Kidney epithelial cell (primary cell): ENCODE results near the gene GFM1. TPM values are rescaled to one million over a fixed set of nuclear protein-coding genes. Genes with fewer than 3 reads are reported as not detected.

Experiments used
- DNase-seq: peaks from one replicate; pipeline ENCODE4 v3.0.0-alpha.2; 2010; ENCODE audit warnings: low read depth
- H3K27me3 ChIP-seq: 2 replicates; pipeline ENCODE4 v1.6.0; 2011; ENCODE audit warnings: low read length; ENCODE audit not compliant: control insufficient read depth, insufficient read depth
- H3K36me3 ChIP-seq: 2 replicates; pipeline ENCODE4 v1.5.1; 2011; ENCODE audit warnings: low read length; ENCODE audit not compliant: control insufficient read depth, insufficient read depth
- H3K4me3 ChIP-seq: 2 replicates; pipeline ENCODE4 v1.5.1; 2011; ENCODE audit warnings: low read depth, mild to moderate bottlenecking, control low read depth, low read length
- total RNA-seq: library from RNA; depleted of rRNA; stranded (reverse); fragments of >200 nt; gene quantifications from 2 replicates; pipeline ENCODE4 v1.2.3, GENCODE V29; 2015
- TF ChIP-seq, protein P1 (sequence below): IDR thresholded peaks from 2 replicates; pipeline ENCODE4 v1.5.1; 2011; ENCODE audit warnings: mild to moderate bottlenecking, moderate library complexity, low read length, control low read depth, inconsistent platforms; ENCODE audit not compliant: insufficient read depth, poor library complexity, severe bottlenecking

Gene GFM1
- total RNA-seq, 1 donor from 2014 or later: 55.0 TPM

- TF ChIP-seq, protein P1, sequence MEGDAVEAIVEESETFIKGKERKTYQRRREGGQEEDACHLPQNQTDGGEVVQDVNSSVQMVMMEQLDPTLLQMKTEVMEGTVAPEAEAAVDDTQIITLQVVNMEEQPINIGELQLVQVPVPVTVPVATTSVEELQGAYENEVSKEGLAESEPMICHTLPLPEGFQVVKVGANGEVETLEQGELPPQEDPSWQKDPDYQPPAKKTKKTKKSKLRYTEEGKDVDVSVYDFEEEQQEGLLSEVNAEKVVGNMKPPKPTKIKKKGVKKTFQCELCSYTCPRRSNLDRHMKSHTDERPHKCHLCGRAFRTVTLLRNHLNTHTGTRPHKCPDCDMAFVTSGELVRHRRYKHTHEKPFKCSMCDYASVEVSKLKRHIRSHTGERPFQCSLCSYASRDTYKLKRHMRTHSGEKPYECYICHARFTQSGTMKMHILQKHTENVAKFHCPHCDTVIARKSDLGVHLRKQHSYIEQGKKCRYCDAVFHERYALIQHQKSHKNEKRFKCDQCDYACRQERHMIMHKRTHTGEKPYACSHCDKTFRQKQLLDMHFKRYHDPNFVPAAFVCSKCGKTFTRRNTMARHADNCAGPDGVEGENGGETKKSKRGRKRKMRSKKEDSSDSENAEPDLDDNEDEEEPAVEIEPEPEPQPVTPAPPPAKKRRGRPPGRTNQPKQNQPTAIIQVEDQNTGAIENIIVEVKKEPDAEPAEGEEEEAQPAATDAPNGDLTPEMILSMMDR: no peak
- Histone ChIP-seq H3K36me3 (no peaks in the 10 kb centered on the region), H3K27me3 (no peaks in the 10 kb centered on the region), H3K4me3 (no peak overlapping the region)
- no peak for DNase-seq
Observed at GRCh38 chr3:158640646-158641045, 3.7 kb upstream of the GFM1 start.

DNA sequence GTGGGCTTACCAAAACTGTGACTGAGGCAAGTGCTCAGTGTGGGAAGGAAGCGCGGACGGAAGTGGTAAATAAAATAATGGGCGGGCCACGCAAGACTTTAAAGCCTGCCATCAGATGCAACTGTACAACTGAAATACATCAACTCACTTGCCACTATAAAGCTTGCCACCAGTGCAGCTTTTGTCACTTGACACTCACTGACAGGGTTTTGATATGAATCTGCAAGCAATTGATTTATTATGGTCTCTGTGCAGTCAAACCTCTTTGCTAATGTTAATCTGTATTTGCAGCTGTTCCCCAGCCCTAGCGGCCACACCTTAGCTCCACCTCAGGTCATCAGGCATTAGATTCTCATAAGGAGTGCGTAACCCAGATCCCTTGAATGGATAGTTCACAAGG, 2.3 kb upstream of the GFM1 start:
- no peak for DNase-seq
- Histone ChIP-seq H3K4me3 (no peak overlapping the region), H3K36me3 (no peaks in the 10 kb centered on the region), H3K27me3 (no peaks in the 10 kb centered on the region)
- TF ChIP-seq, protein P1: no peak

DNA sequence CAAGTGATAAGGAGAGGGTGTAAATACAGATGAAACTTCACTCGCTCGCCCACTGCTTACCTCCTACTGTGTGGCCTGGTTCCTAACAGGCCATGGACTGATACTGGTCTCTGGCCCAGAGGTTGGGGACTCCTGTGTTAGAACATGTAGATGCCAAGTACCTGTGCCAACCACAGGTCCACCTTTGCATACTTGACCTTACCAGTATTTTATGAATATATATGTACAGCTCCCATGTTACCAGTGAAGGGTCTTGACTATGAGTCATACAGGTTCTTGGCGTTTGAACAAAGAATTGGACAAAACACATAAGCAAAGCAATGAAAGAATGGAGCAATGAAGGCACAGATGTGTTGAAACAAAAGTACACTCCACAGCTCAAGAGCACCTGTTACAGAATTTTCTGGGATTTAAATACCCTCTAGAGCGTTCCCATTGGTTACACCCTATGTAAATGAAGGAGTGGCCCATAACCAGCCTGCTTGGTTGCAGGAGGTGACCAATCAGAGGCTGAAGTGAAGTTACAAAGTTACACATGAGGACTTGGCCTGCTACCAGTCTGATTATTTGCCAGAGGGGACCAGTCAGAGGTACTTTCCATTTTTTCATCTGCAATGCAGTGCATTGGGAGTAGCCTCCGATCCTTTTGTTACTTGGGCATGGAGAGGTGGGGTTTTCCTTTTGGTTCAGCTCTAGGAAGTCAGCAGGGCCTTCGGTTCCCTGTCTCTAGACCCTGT, 1.7 kb upstream of the GFM1 start:
- Histone ChIP-seq H3K4me3 (no peak overlapping the region), H3K36me3 (no peaks in the 10 kb centered on the region), H3K27me3 (no peaks in the 10 kb centered on the region)
- TF ChIP-seq, protein P1: no peak
- DNase-seq: no peak

DNA sequence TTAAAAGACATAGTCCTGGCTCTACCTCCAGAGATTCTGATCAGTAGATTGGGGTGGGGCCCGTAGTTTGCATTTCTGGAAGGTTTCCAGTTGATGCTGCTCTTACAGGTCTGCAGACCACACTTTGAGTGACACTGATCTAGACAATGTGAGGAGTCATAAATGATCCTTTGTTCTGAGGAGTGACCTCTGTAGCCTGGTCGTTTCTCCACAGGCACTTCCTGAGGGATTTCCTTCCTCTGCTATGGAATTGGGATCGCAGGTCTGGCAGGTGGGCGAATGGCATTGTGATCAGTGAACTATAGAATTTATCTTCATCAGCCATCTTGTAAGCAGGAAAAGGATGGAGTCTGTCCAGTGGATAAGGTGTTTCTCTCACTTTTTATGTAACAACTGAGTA, 5.5 kb downstream of the GFM1 start:
- Histone ChIP-seq H3K36me3 (no peaks in the 10 kb centered on the region), H3K27me3 (no peaks in the 10 kb centered on the region), H3K4me3 (no peak overlapping the region)
- no peak for DNase-seq
- TF ChIP-seq, protein P1: no peak

DNA sequence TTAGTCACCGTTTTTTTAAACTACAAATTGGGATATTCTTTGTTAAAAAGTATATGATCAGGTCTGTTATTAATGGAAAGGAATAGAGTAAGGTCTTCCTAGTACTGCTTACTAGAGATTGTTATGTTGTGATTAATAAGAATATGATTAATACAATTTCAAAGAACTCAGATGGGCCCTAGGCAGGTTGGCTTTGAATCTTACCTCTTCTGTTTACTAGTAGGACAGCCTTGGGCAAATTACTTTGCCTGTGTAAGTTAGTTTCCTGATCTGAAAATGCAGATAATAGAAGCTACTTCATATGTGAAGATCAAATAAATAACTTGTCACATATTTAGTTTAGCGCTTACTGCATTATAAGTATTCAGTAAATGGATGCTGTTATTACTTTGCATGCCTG, 6.9 kb downstream of the GFM1 start:
- no peaks in the 10 kb centered on the region for H3K27me3 ChIP-seq
- no peaks in the 10 kb centered on the region for H3K36me3 ChIP-seq

GRCh38 chr3:158652463-158652862, 8.1 kb downstream of the GFM1 start:
- H3K36me3 ChIP-seq: no peaks in the 10 kb centered on the region
- no peak for DNase-seq
- no peaks in the 10 kb centered on the region for H3K27me3 ChIP-seq
- H3K4me3 ChIP-seq: no peak overlapping the region
- TF ChIP-seq, protein P1: no peak

More for the DNA sequence above, 6.9 kb downstream of the GFM1 start:
- no peak for DNase-seq
- TF ChIP-seq, protein P1: no peak
- H3K4me3 ChIP-seq: no peak overlapping the region
